GM12878 (cell line): ENCODE results near the gene MRGPRE. TPM values are rescaled to one million over a fixed set of nuclear protein-coding genes. Genes with fewer than 3 reads are reported as not detected.

Source experiments
- ATAC-seq: fragments of 200-7000 bp; cut with Tn5 transposase; 3 replicates; pipeline ENCODE4 v1.9.1; 2020; ENCODE audit warnings: mild to moderate bottlenecking, moderate library complexity
- BruUV-seq: library from RNA; stranded (reverse); fragments of 400-500 nt; replicated peaks from 2 replicates; lab custom pipeline; 2021; lab: Mats Ljungman, UMichigan
- CTCF ChIA-PET: fragments of 300-600 bp; sonication (Branson Sonifier 250); formaldehyde crosslinking; extraction: SDS; loops from one replicate; lab custom pipeline; 2021; ENCODE audit warnings: inconsistent platforms; lab: Yijun Ruan, JAX
- POLR2A ChIA-PET: fragments of 350-600 bp; formaldehyde crosslinking; extraction: SDS; loops from one replicate; lab custom pipeline; 2021; ENCODE audit warnings: inconsistent platforms; lab: Charles Lee
- RAD21 ChIA-PET: fragments of 300-600 bp; sonication (Branson Sonifier 250); formaldehyde crosslinking; loops from one replicate; lab custom pipeline; 2023; ENCODE audit warnings: antibody characterized with exemption; ENCODE audit not compliant: unreplicated experiment; lab: Charles Lee
- SMC1A ChIA-PET: fragments of 300-600 bp; sonication (Branson Sonifier 250); formaldehyde crosslinking; loops from one replicate; lab custom pipeline; 2023; ENCODE audit not compliant: unreplicated experiment, uncharacterized antibody; lab: Charles Lee
- DNase-seq: peaks from one replicate; pipeline ENCODE4 v3.0.0-alpha.2; 2011; ENCODE audit warnings: low read depth, low spot score
- FAIRE-seq: peaks from 3 replicates; lab custom pipeline; 2011; peaks lifted over from hg19 to GRCh38; lab: Jason Lieb, UNC
- H2AFZ ChIP-seq: 2 replicates; pipeline ENCODE4 v1.6.0; 2011; ENCODE audit warnings: low read depth, low read length, control low read depth; ENCODE audit not compliant: control insufficient read depth
- H3K27ac ChIP-seq: 2 replicates; pipeline ENCODE4 v1.5.1; 2011; ENCODE audit warnings: control low read depth; ENCODE audit not compliant: control insufficient read depth, insufficient read depth
- H3K27me3 ChIP-seq, 2 experiments: replicated peaks in 1 of 2; 2 replicates each; pipeline versions ENCODE4 v1.6.0 to v1.6.1; 2011; ENCODE audit warnings: low read length in 1 of 2; ENCODE audit not compliant: control insufficient read depth in 2 of 2, insufficient read depth in 2 of 2
- H3K36me3 ChIP-seq, 2 experiments: 2 replicates each; pipeline ENCODE4 v1.5.1; 2011; ENCODE audit warnings: low read length in 1 of 2; ENCODE audit not compliant: control insufficient read depth in 2 of 2, insufficient read depth in 2 of 2
- H3K4me1 ChIP-seq: 2 replicates; pipeline ENCODE4 v1.6.1; 2011; ENCODE audit warnings: mild to moderate bottlenecking, low read length, moderate library complexity, mixed read lengths; ENCODE audit not compliant: control insufficient read depth, insufficient read depth
- H3K4me2 ChIP-seq: 2 replicates; pipeline ENCODE4 v1.6.0; 2011; ENCODE audit warnings: control low read depth; ENCODE audit not compliant: control insufficient read depth, insufficient read depth
- H3K4me3 ChIP-seq: fragments of 200-600 bp; sonication (generic); 2 replicates; pipeline ENCODE4 v1.5.1; 2016
- H3K79me2 ChIP-seq: 2 replicates; pipeline ENCODE4 v1.6.0; 2011; ENCODE audit warnings: low read length; ENCODE audit not compliant: control insufficient read depth, insufficient read depth
- H3K9ac ChIP-seq: 2 replicates; pipeline ENCODE4 v1.8.0; 2011; ENCODE audit warnings: low read length, control low read depth, mixed read lengths; ENCODE audit not compliant: control insufficient read depth, insufficient read depth
- H3K9me3 ChIP-seq: replicated peaks from 3 replicates; pipeline ENCODE4 v1.5.1; 2011; ENCODE audit warnings: mild to moderate bottlenecking, low read length; ENCODE audit not compliant: control insufficient read depth, insufficient read depth
- H4K20me1 ChIP-seq: 2 replicates; pipeline ENCODE4 v1.6.0; 2011; ENCODE audit not compliant: control insufficient read depth, insufficient read depth
- CEBPB ChIP-seq, 2 experiments: fragments of 150-350 bp in 1 of 2; IDR thresholded peaks; 2 replicates each; pipeline ENCODE4 v1.6.1; 2012 to 2014; ENCODE audit warnings: low read depth in 2 of 2, low read length in 2 of 2, borderline replicate concordance in 1 of 2, inconsistent platforms in 1 of 2
- DPF2 ChIP-seq: fragments of 450-650 bp; IDR thresholded peaks from 2 replicates; pipeline ENCODE4 v1.6.1; 2017; ENCODE audit warnings: mild to moderate bottlenecking
- IKZF2 ChIP-seq, 2 experiments: fragments of 450-650 bp; IDR thresholded peaks; 2 replicates each; pipeline ENCODE4 v1.6.1; 2017; ENCODE audit warnings: mild to moderate bottlenecking in 2 of 2, moderate library complexity in 2 of 2
- POU2F2 ChIP-seq: IDR thresholded peaks from 3 replicates; pipeline ENCODE4 v1.6.1; 2011; ENCODE audit warnings: low read depth, mild to moderate bottlenecking, low read length, borderline replicate concordance
- SMC3 ChIP-seq: IDR thresholded peaks from 2 replicates; pipeline ENCODE4 v1.6.1; 2011; ENCODE audit warnings: low read length, improper control_type of control experiment, borderline replicate concordance
- SPI1 ChIP-seq: IDR thresholded peaks from 2 replicates; pipeline ENCODE4 v1.6.1; 2011; ENCODE audit warnings: low read depth, mild to moderate bottlenecking, low read length, moderate library complexity, borderline replicate concordance; ENCODE audit not compliant: insufficient read depth
- WGBS: methylation state at CpG from one replicate; pipeline ENCODE4 v1.1.6; 2016; ENCODE audit warnings: low lambda C conversion rate; ENCODE audit not compliant: insufficient replicate concordance, insufficient coverage; ENCODE audit errors: missing lambda C conversion rate; 5-methylcytosine and 5-hydroxymethylcytosine counted together
- in situ Hi-C: fragments of 300-500 bp; cut with MboI; formaldehyde crosslinking; loops from 9 replicates; pipeline ENCODE4 v1.14.3; 2018; ENCODE audit warnings: mixed read lengths
- intact Hi-C: fragments of 100-400 bp; cut with micrococcal nuclease; formaldehyde crosslinking; loops from one replicate; pipeline ENCODE4 v1.14.2; 2022; ENCODE audit not compliant: unreplicated experiment
- polyA plus RNA-seq, 11 experiments: library from polyadenylated mRNA; depleted of rRNA in 4 of 11; unstranded in 6 of 11; stranded (reverse) in 5 of 11; fragments of >200 nt; fragmentation: Nextera tagmentation in 4 of 11; fragmentation: Illumina TruSeq in 1 of 11; extraction: Ambion mirVana in 4 of 11; extraction: Trizol in 1 of 11; gene quantifications; 1 replicate in 1 of 11; 2 replicates in 10 of 11; pipeline versions ENCODE4 v1.2.1 to v1.2.3, GENCODE V29; 2011 to 2016; ENCODE audit warnings: inconsistent platforms in 2 of 11, missing spikeins in 2 of 11, low read depth in 1 of 11
- total RNA-seq, 4 experiments: library from RNA; depleted of rRNA in 3 of 4; stranded (reverse); fragments of >200 nt in 3 of 4; fragmentation: Illumina TruSeq in 1 of 4; extraction: Trizol in 1 of 4; gene quantifications; 2 replicates each; pipeline versions ENCODE4 v1.2.1 to v1.2.3, GENCODE V29; 2013 to 2021
- TF ChIP-seq, protein P1 (sequence below): IDR thresholded peaks from 2 replicates; pipeline ENCODE4 v1.6.1; 2012; ENCODE audit warnings: low read depth, low read length, improper control_type of control experiment
- TF ChIP-seq, protein P2 (sequence below): IDR thresholded peaks from 2 replicates; pipeline ENCODE4 v1.6.1; 2012; ENCODE audit warnings: low read depth, low read length, improper control_type of control experiment

Gene MRGPRE
- total and polyA plus RNA-seq, 10 of the 15 experiments (the other 5 are each of a cell fraction or from before 2014, with no cell fraction given), result 0.34 TPM; not detected in 9

DNA sequence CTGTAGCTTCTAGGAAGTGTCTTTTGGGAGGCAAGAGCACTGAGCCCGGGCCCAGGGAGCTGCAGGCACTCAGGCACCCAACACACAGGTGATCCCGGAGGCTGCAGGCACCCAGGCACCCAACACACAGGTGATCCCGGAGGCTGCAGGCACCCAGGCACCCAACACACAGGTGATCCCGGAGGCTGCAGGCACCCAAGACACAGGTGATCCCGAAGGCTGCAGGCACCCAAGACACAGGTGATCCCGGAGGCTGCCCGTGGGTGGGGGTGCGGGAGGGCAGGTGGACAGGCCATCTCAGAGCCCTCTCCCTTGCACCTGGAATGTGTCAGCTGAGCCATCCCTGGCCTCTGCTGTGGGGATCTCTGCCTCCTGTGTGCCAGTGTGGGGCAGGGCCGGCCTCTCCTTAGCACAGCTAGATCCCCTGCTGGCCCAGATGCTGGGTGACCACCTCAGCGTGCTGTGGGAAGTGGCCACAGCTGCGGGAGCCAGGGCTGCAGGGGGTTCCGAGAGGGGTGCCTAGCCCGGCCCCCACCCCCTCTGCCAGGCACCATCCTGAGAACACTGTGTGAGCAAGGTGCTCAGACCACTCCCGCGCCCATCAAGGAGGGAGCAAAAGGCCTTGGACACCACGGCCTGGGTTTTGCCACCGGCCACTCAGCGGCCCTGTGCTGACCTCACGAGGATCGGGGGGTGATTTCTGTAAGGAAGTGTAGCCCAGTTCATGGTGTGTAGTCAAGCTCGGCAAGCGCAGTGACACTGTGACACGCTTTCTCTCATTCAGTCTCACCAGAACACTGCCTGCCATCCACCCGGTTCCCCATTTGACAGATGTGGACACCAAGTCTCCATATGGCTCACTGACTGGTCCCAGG is 27.8 kb downstream of the MRGPRE start:
- H3K9me3 ChIP-seq, result no peaks in the 10 kb centered on the region
- no peak overlapping the region for H3K4me3 ChIP-seq
- ChIA-PET SMC1A (no interaction called here), CTCF (no interaction called here), POLR2A (no interaction called here), RAD21 (no interaction called here)
- no peaks in the 10 kb centered on the region for H3K4me1 ChIP-seq
- no peak overlapping the region for H3K27ac ChIP-seq
- H3K9ac ChIP-seq, result no peak overlapping the region
- no peak overlapping the region for H3K4me2 ChIP-seq
- H3K27me3 ChIP-seq, result peaks cover 2% of the 10 kb centered on the region in 2 experiments; a peak in 3 of 4 replicates
- FAIRE-seq, result no peak
- TF ChIP-seq, protein P1, sequence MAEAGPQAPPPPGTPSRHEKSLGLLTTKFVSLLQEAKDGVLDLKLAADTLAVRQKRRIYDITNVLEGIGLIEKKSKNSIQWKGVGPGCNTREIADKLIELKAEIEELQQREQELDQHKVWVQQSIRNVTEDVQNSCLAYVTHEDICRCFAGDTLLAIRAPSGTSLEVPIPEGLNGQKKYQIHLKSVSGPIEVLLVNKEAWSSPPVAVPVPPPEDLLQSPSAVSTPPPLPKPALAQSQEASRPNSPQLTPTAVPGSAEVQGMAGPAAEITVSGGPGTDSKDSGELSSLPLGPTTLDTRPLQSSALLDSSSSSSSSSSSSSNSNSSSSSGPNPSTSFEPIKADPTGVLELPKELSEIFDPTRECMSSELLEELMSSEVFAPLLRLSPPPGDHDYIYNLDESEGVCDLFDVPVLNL, result no peak
- TF ChIP-seq, protein P2, sequence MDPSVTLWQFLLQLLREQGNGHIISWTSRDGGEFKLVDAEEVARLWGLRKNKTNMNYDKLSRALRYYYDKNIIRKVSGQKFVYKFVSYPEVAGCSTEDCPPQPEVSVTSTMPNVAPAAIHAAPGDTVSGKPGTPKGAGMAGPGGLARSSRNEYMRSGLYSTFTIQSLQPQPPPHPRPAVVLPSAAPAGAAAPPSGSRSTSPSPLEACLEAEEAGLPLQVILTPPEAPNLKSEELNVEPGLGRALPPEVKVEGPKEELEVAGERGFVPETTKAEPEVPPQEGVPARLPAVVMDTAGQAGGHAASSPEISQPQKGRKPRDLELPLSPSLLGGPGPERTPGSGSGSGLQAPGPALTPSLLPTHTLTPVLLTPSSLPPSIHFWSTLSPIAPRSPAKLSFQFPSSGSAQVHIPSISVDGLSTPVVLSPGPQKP, result no peak
- TF ChIP-seq IKZF2 (IDR thresholded peaks at IDR 0.05) (no peak), SMC3 (no peak), SPI1 (no peak), CEBPB (IDR thresholded peaks at IDR 0.05; ENCODE audit: borderline replicate concordance in 1 of 2, low read depth in 2 of 2, low read length in 2 of 2) (no peak), POU2F2 (no peak), DPF2 (no peak)
- no peak overlapping the region for H2AFZ ChIP-seq
- in situ Hi-C loops, result no loop called here
- intact Hi-C loops, result no loop called here
- H3K36me3 ChIP-seq, result no peaks in the 10 kb centered on the region
- DNase-seq, result no peak
- BruUV-seq, result no TSS peak
- H4K20me1 ChIP-seq, result no peaks in the 10 kb centered on the region
- 37% methylated on average over 22 of the region's 24 CpGs for whole genome bisulfite sequencing
- H3K79me2 ChIP-seq, result no peaks in the 10 kb centered on the region
- ATAC-seq, result no peak
